ENCODE data around the gene COBLL1.

The COBLL1 gene

GRCh38 chr2:164693390-164693789 is 148.2 kb downstream of the COBLL1 start:
- Histone ChIP-seq H3K27ac (ENCODE audit: low read depth, low read length, severe bottlenecking) (no peak overlapping the region), H3K4me3 (ENCODE audit: extremely low read depth, insufficient read depth, low read length, poor library complexity, severe bottlenecking) (no peak overlapping the region), H3K36me3 (ENCODE audit: control insufficient read depth, insufficient read depth, low read length) (peaks cover 20% of the 10 kb centered on the region), H3K4me1 (ENCODE audit: control insufficient read depth, insufficient read depth, low read length, poor library complexity, severe bottlenecking) (peaks cover 30% of the 10 kb centered on the region), H3K9me3 (ENCODE audit: control insufficient read depth, low read length) (no peaks in the 10 kb centered on the region)

- Histone ChIP-seq H3K36me3 (ENCODE audit: control insufficient read depth, insufficient read depth, low read length) (peaks cover 20% of the 10 kb centered on the region), H3K9me3 (ENCODE audit: control insufficient read depth, low read length) (no peaks in the 10 kb centered on the region), H3K27ac (ENCODE audit: low read depth, low read length, severe bottlenecking) (no peak overlapping the region), H3K4me1 (ENCODE audit: control insufficient read depth, insufficient read depth, low read length, poor library complexity, severe bottlenecking) (peaks cover 30% of the 10 kb centered on the region), H3K4me3 (ENCODE audit: extremely low read depth, insufficient read depth, low read length, poor library complexity, severe bottlenecking) (no peak overlapping the region)
- WGBS, 2 experiments (ENCODE audit: insufficient coverage in 2 of 2): no CpG with 5 or more reads among the region's 2 CpGs
Measured at GRCh38 chr2:164692958-164693357, 148.7 kb downstream of the COBLL1 start.

- Histone ChIP-seq H3K36me3 (ENCODE audit: control insufficient read depth, insufficient read depth, low read length) (peaks cover 20% of the 10 kb centered on the region), H3K27ac (ENCODE audit: low read depth, low read length, severe bottlenecking) (peak overlapping the region; percentile 70), H3K4me3 (ENCODE audit: extremely low read depth, insufficient read depth, low read length, poor library complexity, severe bottlenecking) (no peak overlapping the region), H3K4me1 (ENCODE audit: control insufficient read depth, insufficient read depth, low read length, poor library complexity, severe bottlenecking) (peaks cover 30% of the 10 kb centered on the region), H3K9me3 (ENCODE audit: control insufficient read depth, low read length) (no peaks in the 10 kb centered on the region)
- WGBS, 2 experiments (ENCODE audit: insufficient coverage in 2 of 2): 64% methylated on average over 3 of the region's 3 CpGs; no CpG with 5 or more reads in 1 of the 2 experiments
Measured at GRCh38 chr2:164692114-164692513, 149.5 kb downstream of the COBLL1 start.

GRCh38 chr2:164691346-164691887 is 150.2 kb downstream of the COBLL1 start:
- peaks cover 20% of the 10 kb centered on the region for H3K36me3 ChIP-seq (ENCODE audit: control insufficient read depth, insufficient read depth, low read length)
- H3K4me1 ChIP-seq (ENCODE audit: control insufficient read depth, insufficient read depth, low read length, poor library complexity, severe bottlenecking): peaks cover 30% of the 10 kb centered on the region
- no peaks in the 10 kb centered on the region for H3K9me3 ChIP-seq (ENCODE audit: control insufficient read depth, low read length)
- 94% methylated on average over 2 of the region's 2 CpGs; no CpG with 5 or more reads in 1 of the 2 experiments for WGBS, 2 experiments (ENCODE audit: insufficient coverage in 2 of 2)
- H3K4me3 ChIP-seq (ENCODE audit: extremely low read depth, insufficient read depth, low read length, poor library complexity, severe bottlenecking): no peak overlapping the region
- peak overlapping the region; percentile 70 for H3K27ac ChIP-seq (ENCODE audit: low read depth, low read length, severe bottlenecking)

GRCh38 chr2:164690361-164690760 is 151.3 kb downstream of the COBLL1 start:
- Histone ChIP-seq H3K9me3 (ENCODE audit: control insufficient read depth, low read length) (no peaks in the 10 kb centered on the region), H3K4me1 (ENCODE audit: control insufficient read depth, insufficient read depth, low read length, poor library complexity, severe bottlenecking) (peaks cover 30% of the 10 kb centered on the region), H3K4me3 (ENCODE audit: extremely low read depth, insufficient read depth, low read length, poor library complexity, severe bottlenecking) (no peak overlapping the region), H3K36me3 (ENCODE audit: control insufficient read depth, insufficient read depth, low read length) (peaks cover 20% of the 10 kb centered on the region), H3K27ac (ENCODE audit: low read depth, low read length, severe bottlenecking) (no peak overlapping the region)
- WGBS, 2 experiments (ENCODE audit: insufficient coverage in 2 of 2): no CpG with 5 or more reads among the region's 2 CpGs

GRCh38 chr2:164688896-164689419 is 152.7 kb downstream of the COBLL1 start:
- no peaks in the 10 kb centered on the region for H3K9me3 ChIP-seq (ENCODE audit: control insufficient read depth, low read length)
- peaks cover 12% of the 10 kb centered on the region for H3K36me3 ChIP-seq (ENCODE audit: control insufficient read depth, insufficient read depth, low read length)
- no CpG with 5 or more reads among the region's 1 CpG for WGBS, 2 experiments (ENCODE audit: insufficient coverage in 2 of 2)
- no peak overlapping the region for H3K27ac ChIP-seq (ENCODE audit: low read depth, low read length, severe bottlenecking)
- H3K4me3 ChIP-seq (ENCODE audit: extremely low read depth, insufficient read depth, low read length, poor library complexity, severe bottlenecking): no peak overlapping the region
- peaks cover 19% of the 10 kb centered on the region for H3K4me1 ChIP-seq (ENCODE audit: control insufficient read depth, insufficient read depth, low read length, poor library complexity, severe bottlenecking)

GRCh38 chr2:164681009-164681408 is 160.6 kb downstream of the COBLL1 start:
- Histone ChIP-seq H3K4me3 (ENCODE audit: extremely low read depth, insufficient read depth, low read length, poor library complexity, severe bottlenecking) (no peak overlapping the region), H3K27ac (ENCODE audit: low read depth, low read length, severe bottlenecking) (no peak overlapping the region), H3K9me3 (ENCODE audit: control insufficient read depth, low read length) (no peaks in the 10 kb centered on the region), H3K4me1 (ENCODE audit: control insufficient read depth, insufficient read depth, low read length, poor library complexity, severe bottlenecking) (no peaks in the 10 kb centered on the region), H3K36me3 (ENCODE audit: control insufficient read depth, insufficient read depth, low read length) (no peaks in the 10 kb centered on the region)
- WGBS, 2 experiments (ENCODE audit: insufficient coverage in 2 of 2): 100% methylated on average over 1 of the region's 1 CpG; no CpG with 5 or more reads in 1 of the 2 experiments

GRCh38 chr2:164678631-164679149 is 162.9 kb downstream of the COBLL1 start:
- WGBS, 2 experiments (ENCODE audit: insufficient coverage in 2 of 2): 96 to 100% methylated on average over 3 of the region's 4 CpGs

GRCh38 chr2:164677733-164678132 is 163.9 kb downstream of the COBLL1 start:
- no CpG with 5 or more reads among the region's 1 CpG for WGBS, 2 experiments (ENCODE audit: insufficient coverage in 2 of 2)
- Histone ChIP-seq H3K9me3 (ENCODE audit: control insufficient read depth, low read length) (no peaks in the 10 kb centered on the region), H3K27ac (ENCODE audit: low read depth, low read length, severe bottlenecking) (no peak overlapping the region), H3K36me3 (ENCODE audit: control insufficient read depth, insufficient read depth, low read length) (no peaks in the 10 kb centered on the region), H3K4me1 (ENCODE audit: control insufficient read depth, insufficient read depth, low read length, poor library complexity, severe bottlenecking) (no peaks in the 10 kb centered on the region), H3K4me3 (ENCODE audit: extremely low read depth, insufficient read depth, low read length, poor library complexity, severe bottlenecking) (no peak overlapping the region)

More at GRCh38 chr2:164678631-164679149, 162.9 kb downstream of the COBLL1 start:
- H3K9me3 ChIP-seq (ENCODE audit: control insufficient read depth, low read length): no peaks in the 10 kb centered on the region
- no peak overlapping the region for H3K27ac ChIP-seq (ENCODE audit: low read depth, low read length, severe bottlenecking)
- no peaks in the 10 kb centered on the region for H3K36me3 ChIP-seq (ENCODE audit: control insufficient read depth, insufficient read depth, low read length)
- H3K4me1 ChIP-seq (ENCODE audit: control insufficient read depth, insufficient read depth, low read length, poor library complexity, severe bottlenecking): no peaks in the 10 kb centered on the region
- H3K4me3 ChIP-seq (ENCODE audit: extremely low read depth, insufficient read depth, low read length, poor library complexity, severe bottlenecking): no peak overlapping the region

GRCh38 chr2:164677271-164677670 is 164.4 kb downstream of the COBLL1 start:
- Histone ChIP-seq H3K27ac (ENCODE audit: low read depth, low read length, severe bottlenecking) (no peak overlapping the region), H3K9me3 (ENCODE audit: control insufficient read depth, low read length) (no peaks in the 10 kb centered on the region), H3K4me3 (ENCODE audit: extremely low read depth, insufficient read depth, low read length, poor library complexity, severe bottlenecking) (no peak overlapping the region), H3K36me3 (ENCODE audit: control insufficient read depth, insufficient read depth, low read length) (no peaks in the 10 kb centered on the region), H3K4me1 (ENCODE audit: control insufficient read depth, insufficient read depth, low read length, poor library complexity, severe bottlenecking) (no peaks in the 10 kb centered on the region)
- WGBS, 2 experiments (ENCODE audit: insufficient coverage in 2 of 2): no CpG with 5 or more reads among the region's 1 CpG

- WGBS, 2 experiments (ENCODE audit: insufficient coverage in 2 of 2): 100% methylated on average over 1 of the region's 2 CpGs; no CpG with 5 or more reads in 1 of the 2 experiments
- Histone ChIP-seq H3K4me3 (ENCODE audit: extremely low read depth, insufficient read depth, low read length, poor library complexity, severe bottlenecking) (no peak overlapping the region), H3K36me3 (ENCODE audit: control insufficient read depth, insufficient read depth, low read length) (no peaks in the 10 kb centered on the region)
Measured at GRCh38 chr2:164675687-164676086, 165.9 kb downstream of the COBLL1 start.

More at GRCh38 chr2:164675687-164676086, 165.9 kb downstream of the COBLL1 start:
- no peaks in the 10 kb centered on the region for H3K4me1 ChIP-seq (ENCODE audit: control insufficient read depth, insufficient read depth, low read length, poor library complexity, severe bottlenecking)
- no peaks in the 10 kb centered on the region for H3K9me3 ChIP-seq (ENCODE audit: control insufficient read depth, low read length)
- no peak overlapping the region for H3K27ac ChIP-seq (ENCODE audit: low read depth, low read length, severe bottlenecking)
